GM23338 (cell line): ENCODE data around the gene MAP2K1.

Experiments
- CREB1 ChIP-seq: fragments of 250-450 bp; sonication (Bioruptor Pico); IDR thresholded peaks from 2 replicates; pipeline ENCODE4 v1.5.0; 2020; ENCODE audit warnings: low read depth, mild to moderate bottlenecking, moderate library complexity
- EZH2 ChIP-seq: fragments of 200-600 bp; sonication (generic); IDR thresholded peaks from one replicate; pipeline ENCODE4 v1.8.0; 2017; ENCODE audit warnings: antibody characterized with exemption, mild to moderate bottlenecking, low read depth; ENCODE audit not compliant: unreplicated experiment
- EZH2phosphoT487 ChIP-seq: fragments of 200-600 bp; sonication (generic); IDR thresholded peaks from one replicate; pipeline ENCODE4 v1.8.1; 2018; ENCODE audit warnings: antibody characterized with exemption; ENCODE audit not compliant: unreplicated experiment
- POLR2AphosphoS5 ChIP-seq: IDR thresholded peaks from 2 replicates; pipeline ENCODE4 v1.6.1; 2016; ENCODE audit warnings: antibody characterized with exemption, low read depth
- ZNF114 ChIP-seq: fragments of 250-450 bp; sonication (Bioruptor Pico); IDR thresholded peaks from 2 replicates; pipeline ENCODE4 v1.5.0; 2020; ENCODE audit warnings: mild to moderate bottlenecking, moderate library complexity
- TF ChIP-seq, protein P1 (sequence below), 2 experiments: fragments of 200-600 bp in 1 of 2; sonication (generic) in 1 of 2; conservative IDR thresholded peaks; 2 replicates each; pipeline versions ENCODE4 v1.5.1 to v1.6.1; 2016 to 2017; ENCODE audit warnings: antibody characterized with exemption in 2 of 2, low read depth in 2 of 2, mild to moderate bottlenecking in 2 of 2, moderate library complexity in 1 of 2
- TF ChIP-seq, protein P2 (sequence below): IDR thresholded peaks from one replicate; pipeline ENCODE4 v1.6.1; 2018; ENCODE audit warnings: antibody characterized with exemption; ENCODE audit not compliant: unreplicated experiment
- TF ChIP-seq, protein P3 (sequence below): IDR thresholded peaks from 2 replicates; pipeline ENCODE4 v1.6.1; 2016; ENCODE audit warnings: antibody characterized with exemption
- TF ChIP-seq, protein P4 (sequence below): fragments of 250-450 bp; sonication (Bioruptor Pico); IDR thresholded peaks from 2 replicates; pipeline ENCODE4 v1.5.0; 2020; ENCODE audit warnings: mild to moderate bottlenecking, moderate library complexity

DNA sequence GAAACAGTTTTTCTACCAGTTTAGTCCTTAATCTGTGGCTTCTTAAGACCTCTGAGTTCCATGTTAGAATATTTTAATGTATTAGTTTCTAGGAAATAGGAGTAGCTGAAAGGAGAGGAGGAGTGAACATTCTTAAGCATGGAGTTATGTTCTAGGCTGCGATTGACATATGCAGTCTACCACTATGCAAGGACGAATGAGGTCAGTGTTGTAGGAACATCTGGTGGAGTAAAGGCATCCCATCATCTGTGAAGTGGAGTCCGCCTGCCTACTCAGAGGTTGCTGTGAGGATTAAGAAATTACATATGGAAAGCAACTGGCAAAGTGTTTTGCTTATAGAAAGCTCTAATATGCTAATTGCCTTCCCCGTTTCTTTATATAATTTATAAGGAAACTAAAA is 65.7 kb downstream of the MAP2K1 start:
- TF ChIP-seq, protein P1, sequence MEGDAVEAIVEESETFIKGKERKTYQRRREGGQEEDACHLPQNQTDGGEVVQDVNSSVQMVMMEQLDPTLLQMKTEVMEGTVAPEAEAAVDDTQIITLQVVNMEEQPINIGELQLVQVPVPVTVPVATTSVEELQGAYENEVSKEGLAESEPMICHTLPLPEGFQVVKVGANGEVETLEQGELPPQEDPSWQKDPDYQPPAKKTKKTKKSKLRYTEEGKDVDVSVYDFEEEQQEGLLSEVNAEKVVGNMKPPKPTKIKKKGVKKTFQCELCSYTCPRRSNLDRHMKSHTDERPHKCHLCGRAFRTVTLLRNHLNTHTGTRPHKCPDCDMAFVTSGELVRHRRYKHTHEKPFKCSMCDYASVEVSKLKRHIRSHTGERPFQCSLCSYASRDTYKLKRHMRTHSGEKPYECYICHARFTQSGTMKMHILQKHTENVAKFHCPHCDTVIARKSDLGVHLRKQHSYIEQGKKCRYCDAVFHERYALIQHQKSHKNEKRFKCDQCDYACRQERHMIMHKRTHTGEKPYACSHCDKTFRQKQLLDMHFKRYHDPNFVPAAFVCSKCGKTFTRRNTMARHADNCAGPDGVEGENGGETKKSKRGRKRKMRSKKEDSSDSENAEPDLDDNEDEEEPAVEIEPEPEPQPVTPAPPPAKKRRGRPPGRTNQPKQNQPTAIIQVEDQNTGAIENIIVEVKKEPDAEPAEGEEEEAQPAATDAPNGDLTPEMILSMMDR (conservative IDR thresholded peaks at IDR 0.05; ENCODE audit: low read depth in 2 of 2): no peak
- TF ChIP-seq, protein P2, sequence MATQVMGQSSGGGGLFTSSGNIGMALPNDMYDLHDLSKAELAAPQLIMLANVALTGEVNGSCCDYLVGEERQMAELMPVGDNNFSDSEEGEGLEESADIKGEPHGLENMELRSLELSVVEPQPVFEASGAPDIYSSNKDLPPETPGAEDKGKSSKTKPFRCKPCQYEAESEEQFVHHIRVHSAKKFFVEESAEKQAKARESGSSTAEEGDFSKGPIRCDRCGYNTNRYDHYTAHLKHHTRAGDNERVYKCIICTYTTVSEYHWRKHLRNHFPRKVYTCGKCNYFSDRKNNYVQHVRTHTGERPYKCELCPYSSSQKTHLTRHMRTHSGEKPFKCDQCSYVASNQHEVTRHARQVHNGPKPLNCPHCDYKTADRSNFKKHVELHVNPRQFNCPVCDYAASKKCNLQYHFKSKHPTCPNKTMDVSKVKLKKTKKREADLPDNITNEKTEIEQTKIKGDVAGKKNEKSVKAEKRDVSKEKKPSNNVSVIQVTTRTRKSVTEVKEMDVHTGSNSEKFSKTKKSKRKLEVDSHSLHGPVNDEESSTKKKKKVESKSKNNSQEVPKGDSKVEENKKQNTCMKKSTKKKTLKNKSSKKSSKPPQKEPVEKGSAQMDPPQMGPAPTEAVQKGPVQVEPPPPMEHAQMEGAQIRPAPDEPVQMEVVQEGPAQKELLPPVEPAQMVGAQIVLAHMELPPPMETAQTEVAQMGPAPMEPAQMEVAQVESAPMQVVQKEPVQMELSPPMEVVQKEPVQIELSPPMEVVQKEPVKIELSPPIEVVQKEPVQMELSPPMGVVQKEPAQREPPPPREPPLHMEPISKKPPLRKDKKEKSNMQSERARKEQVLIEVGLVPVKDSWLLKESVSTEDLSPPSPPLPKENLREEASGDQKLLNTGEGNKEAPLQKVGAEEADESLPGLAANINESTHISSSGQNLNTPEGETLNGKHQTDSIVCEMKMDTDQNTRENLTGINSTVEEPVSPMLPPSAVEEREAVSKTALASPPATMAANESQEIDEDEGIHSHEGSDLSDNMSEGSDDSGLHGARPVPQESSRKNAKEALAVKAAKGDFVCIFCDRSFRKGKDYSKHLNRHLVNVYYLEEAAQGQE: no peak
- no peak for TF ChIP-seq EZH2
- TF ChIP-seq POLR2AphosphoS5: no peak
- TF ChIP-seq, protein P3, sequence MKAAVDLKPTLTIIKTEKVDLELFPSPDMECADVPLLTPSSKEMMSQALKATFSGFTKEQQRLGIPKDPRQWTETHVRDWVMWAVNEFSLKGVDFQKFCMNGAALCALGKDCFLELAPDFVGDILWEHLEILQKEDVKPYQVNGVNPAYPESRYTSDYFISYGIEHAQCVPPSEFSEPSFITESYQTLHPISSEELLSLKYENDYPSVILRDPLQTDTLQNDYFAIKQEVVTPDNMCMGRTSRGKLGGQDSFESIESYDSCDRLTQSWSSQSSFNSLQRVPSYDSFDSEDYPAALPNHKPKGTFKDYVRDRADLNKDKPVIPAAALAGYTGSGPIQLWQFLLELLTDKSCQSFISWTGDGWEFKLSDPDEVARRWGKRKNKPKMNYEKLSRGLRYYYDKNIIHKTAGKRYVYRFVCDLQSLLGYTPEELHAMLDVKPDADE: no peak
- no peak for TF ChIP-seq EZH2phosphoT487
- TF ChIP-seq, protein P4, sequence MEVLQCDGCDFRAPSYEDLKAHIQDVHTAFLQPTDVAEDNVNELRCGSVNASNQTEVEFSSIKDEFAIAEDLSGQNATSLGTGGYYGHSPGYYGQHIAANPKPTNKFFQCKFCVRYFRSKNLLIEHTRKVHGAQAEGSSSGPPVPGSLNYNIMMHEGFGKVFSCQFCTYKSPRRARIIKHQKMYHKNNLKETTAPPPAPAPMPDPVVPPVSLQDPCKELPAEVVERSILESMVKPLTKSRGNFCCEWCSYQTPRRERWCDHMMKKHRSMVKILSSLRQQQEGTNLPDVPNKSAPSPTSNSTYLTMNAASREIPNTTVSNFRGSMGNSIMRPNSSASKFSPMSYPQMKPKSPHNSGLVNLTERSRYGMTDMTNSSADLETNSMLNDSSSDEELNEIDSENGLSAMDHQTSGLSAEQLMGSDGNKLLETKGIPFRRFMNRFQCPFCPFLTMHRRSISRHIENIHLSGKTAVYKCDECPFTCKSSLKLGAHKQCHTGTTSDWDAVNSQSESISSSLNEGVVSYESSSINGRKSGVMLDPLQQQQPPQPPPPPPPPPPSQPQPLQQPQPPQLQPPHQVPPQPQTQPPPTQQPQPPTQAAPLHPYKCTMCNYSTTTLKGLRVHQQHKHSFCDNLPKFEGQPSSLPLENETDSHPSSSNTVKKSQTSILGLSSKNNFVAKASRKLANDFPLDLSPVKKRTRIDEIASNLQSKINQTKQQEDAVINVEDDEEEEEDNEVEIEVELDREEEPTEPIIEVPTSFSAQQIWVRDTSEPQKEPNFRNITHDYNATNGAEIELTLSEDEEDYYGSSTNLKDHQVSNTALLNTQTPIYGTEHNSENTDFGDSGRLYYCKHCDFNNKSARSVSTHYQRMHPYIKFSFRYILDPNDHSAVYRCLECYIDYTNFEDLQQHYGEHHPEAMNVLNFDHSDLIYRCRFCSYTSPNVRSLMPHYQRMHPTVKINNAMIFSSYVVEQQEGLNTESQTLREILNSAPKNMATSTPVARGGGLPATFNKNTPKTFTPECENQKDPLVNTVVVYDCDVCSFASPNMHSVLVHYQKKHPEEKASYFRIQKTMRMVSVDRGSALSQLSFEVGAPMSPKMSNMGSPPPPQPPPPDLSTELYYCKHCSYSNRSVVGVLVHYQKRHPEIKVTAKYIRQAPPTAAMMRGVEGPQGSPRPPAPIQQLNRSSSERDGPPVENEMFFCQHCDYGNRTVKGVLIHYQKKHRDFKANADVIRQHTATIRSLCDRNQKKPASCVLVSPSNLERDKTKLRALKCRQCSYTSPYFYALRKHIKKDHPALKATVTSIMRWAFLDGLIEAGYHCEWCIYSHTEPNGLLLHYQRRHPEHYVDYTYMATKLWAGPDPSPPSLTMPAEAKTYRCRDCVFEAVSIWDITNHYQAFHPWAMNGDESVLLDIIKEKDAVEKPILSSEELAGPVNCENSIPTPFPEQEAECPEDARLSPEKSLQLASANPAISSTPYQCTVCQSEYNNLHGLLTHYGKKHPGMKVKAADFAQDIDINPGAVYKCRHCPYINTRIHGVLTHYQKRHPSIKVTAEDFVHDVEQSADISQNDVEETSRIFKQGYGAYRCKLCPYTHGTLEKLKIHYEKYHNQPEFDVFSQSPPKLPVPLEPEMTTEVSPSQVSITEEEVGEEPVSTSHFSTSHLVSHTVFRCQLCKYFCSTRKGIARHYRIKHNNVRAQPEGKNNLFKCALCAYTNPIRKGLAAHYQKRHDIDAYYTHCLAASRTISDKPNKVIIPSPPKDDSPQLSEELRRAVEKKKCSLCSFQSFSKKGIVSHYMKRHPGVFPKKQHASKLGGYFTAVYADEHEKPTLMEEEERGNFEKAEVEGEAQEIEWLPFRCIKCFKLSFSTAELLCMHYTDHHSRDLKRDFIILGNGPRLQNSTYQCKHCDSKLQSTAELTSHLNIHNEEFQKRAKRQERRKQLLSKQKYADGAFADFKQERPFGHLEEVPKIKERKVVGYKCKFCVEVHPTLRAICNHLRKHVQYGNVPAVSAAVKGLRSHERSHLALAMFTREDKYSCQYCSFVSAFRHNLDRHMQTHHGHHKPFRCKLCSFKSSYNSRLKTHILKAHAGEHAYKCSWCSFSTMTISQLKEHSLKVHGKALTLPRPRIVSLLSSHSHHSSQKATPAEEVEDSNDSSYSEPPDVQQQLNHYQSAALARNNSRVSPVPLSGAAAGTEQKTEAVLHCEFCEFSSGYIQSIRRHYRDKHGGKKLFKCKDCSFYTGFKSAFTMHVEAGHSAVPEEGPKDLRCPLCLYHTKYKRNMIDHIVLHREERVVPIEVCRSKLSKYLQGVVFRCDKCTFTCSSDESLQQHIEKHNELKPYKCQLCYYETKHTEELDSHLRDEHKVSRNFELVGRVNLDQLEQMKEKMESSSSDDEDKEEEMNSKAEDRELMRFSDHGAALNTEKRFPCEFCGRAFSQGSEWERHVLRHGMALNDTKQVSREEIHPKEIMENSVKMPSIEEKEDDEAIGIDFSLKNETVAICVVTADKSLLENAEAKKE (CRISPR knock-in tag): no peak
- no peak for TF ChIP-seq CREB1 (CRISPR knock-in tag)
- no peak for TF ChIP-seq ZNF114 (CRISPR knock-in tag)
